Suprapubic skin (tissue), 3 donors: ENCODE measurements around the gene ZSCAN20.

Experiments used
- POLR2A ChIP-seq, 2 donors: fragments of 450-650 bp; IDR thresholded peaks; one replicate each; pipeline ENCODE4 v1.6.1; 2017; ENCODE audit warnings: antibody characterized with exemption in 2 of 2, mild to moderate bottlenecking in 2 of 2, moderate library complexity in 2 of 2
- TF ChIP-seq, protein P1 (sequence below), 2 donors: fragments of 200-600 bp in 1 of 2; fragments of 450-650 bp in 1 of 2; sonication (generic) in 1 of 2; IDR thresholded peaks; one replicate each; pipeline ENCODE4 v1.5.1; 2016 to 2019; ENCODE audit warnings: antibody characterized with exemption in 2 of 2, mild to moderate bottlenecking in 1 of 2, moderate library complexity in 1 of 2

- TF ChIP-seq, protein P1, sequence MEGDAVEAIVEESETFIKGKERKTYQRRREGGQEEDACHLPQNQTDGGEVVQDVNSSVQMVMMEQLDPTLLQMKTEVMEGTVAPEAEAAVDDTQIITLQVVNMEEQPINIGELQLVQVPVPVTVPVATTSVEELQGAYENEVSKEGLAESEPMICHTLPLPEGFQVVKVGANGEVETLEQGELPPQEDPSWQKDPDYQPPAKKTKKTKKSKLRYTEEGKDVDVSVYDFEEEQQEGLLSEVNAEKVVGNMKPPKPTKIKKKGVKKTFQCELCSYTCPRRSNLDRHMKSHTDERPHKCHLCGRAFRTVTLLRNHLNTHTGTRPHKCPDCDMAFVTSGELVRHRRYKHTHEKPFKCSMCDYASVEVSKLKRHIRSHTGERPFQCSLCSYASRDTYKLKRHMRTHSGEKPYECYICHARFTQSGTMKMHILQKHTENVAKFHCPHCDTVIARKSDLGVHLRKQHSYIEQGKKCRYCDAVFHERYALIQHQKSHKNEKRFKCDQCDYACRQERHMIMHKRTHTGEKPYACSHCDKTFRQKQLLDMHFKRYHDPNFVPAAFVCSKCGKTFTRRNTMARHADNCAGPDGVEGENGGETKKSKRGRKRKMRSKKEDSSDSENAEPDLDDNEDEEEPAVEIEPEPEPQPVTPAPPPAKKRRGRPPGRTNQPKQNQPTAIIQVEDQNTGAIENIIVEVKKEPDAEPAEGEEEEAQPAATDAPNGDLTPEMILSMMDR (IDR thresholded peaks at IDR 0.05), result no peak
- TF ChIP-seq POLR2A (IDR thresholded peaks at IDR 0.05), result no peak
Measured at GRCh38 chr1:33446590-33446989, 25.9 kb upstream of the ZSCAN20 start.
